ENCODE measurements around the gene FSD2. TPM values are rescaled to one million over a fixed set of nuclear protein-coding genes. Genes with fewer than 3 reads are reported as not detected.

The FSD2 gene
- total and polyA plus RNA-seq, 10 of the 15 experiments (the other 5 are each of a cell fraction or from before 2014, with no cell fraction given): under 0.01 to 0.39 (median 0.07) TPM; not detected in 3

- TF ChIP-seq ZNF592 (IDR thresholded peaks at IDR 0.05): no peak
- no peak for TF ChIP-seq PML (IDR thresholded peaks at IDR 0.05; ENCODE audit: low read length)
- no peak for TF ChIP-seq RELA (IDR thresholded peaks at IDR 0.05; ENCODE audit: borderline replicate concordance, partially characterized antibody)
Observed at GRCh38 chr15:82774496-82774895, 31.4 kb downstream of the FSD2 start (continued).

- H3K4me1 ChIP-seq (ENCODE audit: control insufficient read depth, insufficient read depth, low read length): no peaks in the 10 kb centered on the region
- no peak overlapping the region for H2AFZ ChIP-seq (ENCODE audit: control insufficient read depth, low read depth, low read length)
- SMC1A ChIA-PET (ENCODE audit: uncharacterized antibody, unreplicated experiment): no interaction called here
- H3K4me3 ChIP-seq: no peak overlapping the region
- H3K36me3 ChIP-seq (ENCODE audit: control insufficient read depth in 2 of 2, insufficient read depth in 2 of 2, low read length in 1 of 2): no peaks in the 10 kb centered on the region; a peak in 1 of 4 replicates
- H4K20me1 ChIP-seq (ENCODE audit: control insufficient read depth, insufficient read depth): no peaks in the 10 kb centered on the region
- RAD21 ChIA-PET (ENCODE audit: unreplicated experiment): no interaction called here
- intact Hi-C loops (cut with micrococcal nuclease; ENCODE audit: unreplicated experiment): no loop called here
- FAIRE-seq (no peak), DNase-seq (ENCODE audit: low read depth, low spot score) (no peak), ATAC-seq (no peak)
- no peaks in the 10 kb centered on the region; the same call in 2 of the 3 replicates for H3K9me3 ChIP-seq (replicated peaks; ENCODE audit: control insufficient read depth, insufficient read depth, low read length)
- CTCF ChIA-PET: interaction anchor here (1.6 kb wide), 1 partner anchor 228 kb away, joined by 5 read pairs; no protein-coding TSS in a partner anchor
- no TSS peak for BruUV-seq (replicated peaks)
- H3K79me2 ChIP-seq (ENCODE audit: control insufficient read depth, insufficient read depth, low read length): no peaks in the 10 kb centered on the region
- no peak overlapping the region for H3K27ac ChIP-seq (ENCODE audit: control insufficient read depth, insufficient read depth)
- no peak overlapping the region for H3K9ac ChIP-seq (ENCODE audit: control insufficient read depth, insufficient read depth, low read length)
- 71% methylated on average over 12 of the region's 12 CpGs for WGBS (ENCODE audit: insufficient coverage, insufficient replicate concordance, low lambda C conversion rate, missing lambda C conversion rate)
- TF ChIP-seq MXI1 (IDR thresholded peaks at IDR 0.05; ENCODE audit: low read depth, low read length): no peak
- TF ChIP-seq RUNX3 (IDR thresholded peaks at IDR 0.05; ENCODE audit: low read length): no peak
- TF ChIP-seq RAD51 (IDR thresholded peaks at IDR 0.05): no peak
- POLR2A ChIA-PET: no interaction called here
- in situ Hi-C loops (cut with MboI): no loop called here
- H3K27me3 ChIP-seq (replicated peaks in 1 of 2; ENCODE audit: control insufficient read depth in 2 of 2, insufficient read depth in 2 of 2, low read length in 1 of 2): no peaks in the 10 kb centered on the region
- H3K4me2 ChIP-seq (ENCODE audit: control insufficient read depth, insufficient read depth): no peak overlapping the region
Observed at GRCh38 chr15:82771789-82772607, 33.9 kb downstream of the FSD2 start.

Data from GM12878 (cell line).